Body of pancreas (tissue), 4 donors: Measurements from ENCODE around the gene NCOR2. TPM values are rescaled to one million over a fixed set of nuclear protein-coding genes. Genes with fewer than 3 reads are reported as not detected.
A peak's percentile ranks its signal among the peaks of the same experiment; 100 is the strongest.

Source experiments
- ATAC-seq: fragments of 150-250 bp; one replicate; pipeline ENCODE4 v1.9.1; 2016
- DNase-seq, 4 donors: peaks; one replicate each; pipeline ENCODE4 v3.0.0-alpha.2; 2019
- H3K27ac ChIP-seq, 4 donors: fragments of 200-600 bp; sonication (generic); 1 replicate in 3 of 4; 2 replicates in 1 of 4; pipeline versions ENCODE4 v1.5.1 to v1.6.1; 2016 to 2019; ENCODE audit warnings: mild to moderate bottlenecking in 1 of 4, mixed read lengths in 1 of 4, moderate library complexity in 1 of 4
- H3K27me3 ChIP-seq, 2 donors: fragments of 200-600 bp; sonication (generic); one replicate each; pipeline ENCODE4 v1.6.0; 2016; ENCODE audit warnings: mild to moderate bottlenecking in 1 of 2
- H3K36me3 ChIP-seq, 2 donors: fragments of 200-600 bp; sonication (generic); replicated peaks in 1 of 2; 2 replicates each; pipeline ENCODE4 v1.5.1; 2016; ENCODE audit warnings: low read depth in 2 of 2; ENCODE audit not compliant: insufficient read depth in 1 of 2
- H3K4me1 ChIP-seq: fragments of 200-600 bp; sonication (generic); one replicate; pipeline ENCODE4 v1.6.0; 2016
- H3K4me3 ChIP-seq, 2 donors: fragments of 200-600 bp; sonication (generic); 1 replicate in 1 of 2; 2 replicates in 1 of 2; pipeline ENCODE4 v1.5.1; 2016 to 2019
- H3K9me3 ChIP-seq, 3 donors: fragments of 200-600 bp; sonication (generic); 1 replicate in 2 of 3; 2 replicates in 1 of 3; pipeline ENCODE4 v1.5.1; 2016
- CTCF ChIP-seq, 7 experiments: fragments of 450-650 bp in 4 of 7; fragments of 200-600 bp in 3 of 7; sonication (generic) in 3 of 7; IDR thresholded peaks; one replicate each; pipeline ENCODE4 v1.5.1; 2016 to 2019; ENCODE audit warnings: antibody characterized with exemption in 7 of 7
- POLR2A ChIP-seq, 3 donors: fragments of 450-650 bp; IDR thresholded peaks; one replicate each; pipeline ENCODE4 v1.6.1; 2016; ENCODE audit warnings: antibody characterized with exemption in 3 of 3, mild to moderate bottlenecking in 2 of 3
- WGBS, 2 donors: methylation state at CpG; one replicate each; pipeline ENCODE4 v1.1.5; 2017; 5-methylcytosine and 5-hydroxymethylcytosine counted together
- intact Hi-C: fragments of 100-400 bp; cut with DNase I; formaldehyde crosslinking; loops from one replicate; pipeline ENCODE4 v1.15.1; 2023
- total RNA-seq, 2 donors: library from RNA; depleted of rRNA; stranded (reverse); fragments of >200 nt; gene quantifications; one replicate each; pipeline ENCODE4 v1.1.0, GENCODE V29; 2016

The NCOR2 gene
- total RNA-seq, 2 donors from 2014 or later: 53.7 to 397 TPM

GRCh38 chr12:124599074-124599999 is 31.9 kb upstream of the NCOR2 start:
- no peak overlapping the region for H3K27ac ChIP-seq
- H3K4me1 ChIP-seq: no peaks in the 10 kb centered on the region
- no peaks in the 10 kb centered on the region for H3K36me3 ChIP-seq
- ATAC-seq: peak; percentile 53
- 61 to 66% methylated on average over 10 of the region's 10 CpGs for WGBS, 2 donors
- no peak for DNase-seq
- H3K27me3 ChIP-seq: no peaks in the 10 kb centered on the region
- intact Hi-C loops: no loop called here
- H3K4me3 ChIP-seq: no peak overlapping the region
- no peaks in the 10 kb centered on the region for H3K9me3 ChIP-seq
- TF ChIP-seq POLR2A (IDR thresholded peaks at IDR 0.05) (no peak), CTCF (IDR thresholded peaks at IDR 0.05) (peak in 1 of 7 experiments; percentile 4)

GRCh38 chr12:124597041-124597440 is 29.6 kb upstream of the NCOR2 start:
- H3K27ac ChIP-seq: no peak overlapping the region
- no peak overlapping the region for H3K4me3 ChIP-seq
- H3K27me3 ChIP-seq: no peaks in the 10 kb centered on the region
- TF ChIP-seq POLR2A (IDR thresholded peaks at IDR 0.05): no peak
- no peak for TF ChIP-seq CTCF (IDR thresholded peaks at IDR 0.05)
- no peak for DNase-seq
- H3K36me3 ChIP-seq: no peaks in the 10 kb centered on the region
- no peak for ATAC-seq
- 72% methylated on average over 2 of the region's 2 CpGs; no CpG with 5 or more reads in 1 of the 2 donors for WGBS, 2 donors
- no peaks in the 10 kb centered on the region for H3K9me3 ChIP-seq
- intact Hi-C loops: no loop called here
- no peaks in the 10 kb centered on the region for H3K4me1 ChIP-seq

GRCh38 chr12:124595444-124595843 is 28.0 kb upstream of the NCOR2 start:
- TF ChIP-seq CTCF (IDR thresholded peaks at IDR 0.05): no peak
- no peak for TF ChIP-seq POLR2A (IDR thresholded peaks at IDR 0.05)
- 76 to 84% methylated on average over 4 of the region's 4 CpGs for WGBS, 2 donors
- intact Hi-C loops: no loop called here
- H3K4me1 ChIP-seq: no peaks in the 10 kb centered on the region
- no peaks in the 10 kb centered on the region for H3K27me3 ChIP-seq
- no peaks in the 10 kb centered on the region for H3K36me3 ChIP-seq
- DNase-seq (no peak), ATAC-seq (no peak)
- no peak overlapping the region for H3K4me3 ChIP-seq
- no peak overlapping the region for H3K27ac ChIP-seq
- no peaks in the 10 kb centered on the region for H3K9me3 ChIP-seq

DNA sequence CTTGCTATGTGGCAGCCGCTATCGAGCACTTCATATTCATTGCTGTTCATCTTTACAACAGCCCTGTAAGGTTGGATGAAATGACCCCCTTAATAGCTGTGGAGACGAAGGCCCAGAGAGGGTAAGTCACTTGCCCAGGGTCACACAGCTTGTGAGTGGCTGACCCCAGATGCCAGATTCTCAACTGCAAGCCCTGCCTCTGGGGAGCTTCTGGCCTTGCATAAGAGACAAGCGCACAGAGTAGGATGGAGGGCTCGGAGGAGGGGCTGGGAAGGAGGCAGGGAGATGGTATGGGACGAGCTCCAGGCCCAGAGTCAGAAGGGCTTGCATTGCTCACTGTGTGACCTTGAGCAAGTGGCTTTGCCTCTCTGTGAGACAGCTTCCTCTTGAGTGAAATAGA is 27.4 kb upstream of the NCOR2 start:
- H3K9me3 ChIP-seq: no peaks in the 10 kb centered on the region
- ATAC-seq (no peak), DNase-seq (no peak)
- 92% methylated on average over 6 of the region's 6 CpGs for WGBS, 2 donors
- H3K4me1 ChIP-seq: no peaks in the 10 kb centered on the region
- no peak overlapping the region for H3K4me3 ChIP-seq
- TF ChIP-seq POLR2A (IDR thresholded peaks at IDR 0.05): no peak
- no peak for TF ChIP-seq CTCF (IDR thresholded peaks at IDR 0.05)
- no peak overlapping the region for H3K27ac ChIP-seq
- intact Hi-C loops: no loop called here
- H3K27me3 ChIP-seq: no peaks in the 10 kb centered on the region
- H3K36me3 ChIP-seq: no peaks in the 10 kb centered on the region
